HFFc6 (cell line): ENCODE measurements around the gene MCFD2. TPM values are rescaled to one million over a fixed set of nuclear protein-coding genes. Genes with fewer than 3 reads are reported as not detected.

Experiments
- DNase-seq: peaks from one replicate; pipeline ENCODE4 v3.0.0-alpha.2; 2018
- H3K27ac Mint-ChIP-seq: 2 replicates; pipeline ENCODE4 v1.8.0; 2020; ENCODE audit warnings: mild to moderate bottlenecking, mixed read lengths
- H3K27me3 Mint-ChIP-seq: 2 replicates; pipeline ENCODE4 v1.8.0; 2021; ENCODE audit warnings: mild to moderate bottlenecking, moderate library complexity, mixed read lengths; ENCODE audit not compliant: insufficient read depth
- H3K36me3 Mint-ChIP-seq: 2 replicates; pipeline ENCODE4 v1.8.0; 2021; ENCODE audit warnings: low read depth, mixed read lengths
- H3K4me1 Mint-ChIP-seq: 2 replicates; pipeline ENCODE4 v1.8.0; 2020; ENCODE audit warnings: low read depth, mixed read lengths
- H3K4me3 Mint-ChIP-seq: 2 replicates; pipeline ENCODE4 v1.8.0; 2020; ENCODE audit warnings: mild to moderate bottlenecking, moderate library complexity, mixed read lengths
- H3K9me3 Mint-ChIP-seq: 2 replicates; pipeline ENCODE4 v1.8.0; 2020; ENCODE audit warnings: mild to moderate bottlenecking, mixed read lengths
- CTCF ChIP-seq: fragments of 200-600 bp; sonication (generic); IDR thresholded peaks from 2 replicates; pipeline ENCODE4 v1.5.0; 2021; ENCODE audit warnings: antibody characterized with exemption, mild to moderate bottlenecking
- total RNA-seq, 6 experiments: library from RNA; stranded (reverse); fragmentation: NEBNext Ultra II Directional; extraction: Animal tissue kit (Norgen Biotek cat#: 25700); gene quantifications; 2 replicates in 1 of 6; 3 replicates in 5 of 6; pipeline ENCODE4 v1.2.3, GENCODE V29; 2021

Gene MCFD2
- total RNA-seq, 6 experiments from 2014 or later = 379 to 441 (median 410) TPM

DNA sequence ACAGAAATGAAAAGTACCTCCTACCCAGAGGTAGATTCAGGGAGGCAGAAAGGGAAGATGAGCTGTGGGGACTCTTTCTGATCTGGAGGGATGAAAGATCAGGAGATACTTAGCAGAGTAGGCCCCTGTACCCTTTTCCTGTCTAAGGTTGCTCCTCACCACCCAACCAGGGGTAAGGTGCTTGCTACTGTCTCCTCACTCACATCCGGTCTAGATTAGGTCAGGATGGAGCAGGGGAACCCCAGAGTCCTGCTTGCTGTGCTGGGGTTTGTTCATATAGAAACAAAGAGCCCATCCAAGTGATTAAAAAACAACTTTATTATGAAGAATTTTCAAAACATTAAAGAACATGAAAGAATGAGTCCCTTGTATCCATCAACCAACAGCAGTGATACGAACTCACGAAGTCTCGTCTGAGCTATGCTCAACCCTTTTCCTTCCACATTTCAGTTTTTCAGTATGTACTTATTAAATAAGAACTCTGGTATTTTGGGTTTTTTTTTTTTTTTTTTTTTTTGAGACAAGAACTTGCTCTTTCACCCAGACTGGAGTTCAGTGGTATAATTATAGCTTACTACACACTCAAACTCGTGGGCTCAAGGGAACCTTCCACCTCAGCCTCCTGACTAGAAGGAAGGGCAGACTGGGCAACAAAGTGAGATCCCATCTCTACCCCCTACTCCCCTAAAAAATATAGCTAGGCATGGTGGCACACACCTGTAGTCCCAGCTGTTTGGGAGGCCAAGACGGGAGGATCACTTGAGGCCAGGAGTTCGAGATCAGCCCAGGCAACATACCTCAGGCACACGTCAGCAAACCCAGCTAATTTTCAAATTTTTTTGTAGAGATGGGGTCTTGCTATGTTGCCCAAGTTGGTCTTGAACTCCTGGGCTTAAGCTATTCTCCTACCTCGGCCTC is 28.5 kb upstream of the MCFD2 start:
- no peak for DNase-seq
- peaks cover 6% of the 10 kb centered on the region for H3K27me3 Mint-ChIP-seq
- H3K27ac Mint-ChIP-seq = no peak overlapping the region
- TF ChIP-seq CTCF = no peak
- H3K9me3 Mint-ChIP-seq = no peaks in the 10 kb centered on the region
- H3K4me3 Mint-ChIP-seq = peak overlapping the region; percentile 98
- H3K4me1 Mint-ChIP-seq = peaks cover 36% of the 10 kb centered on the region
- peaks cover 31% of the 10 kb centered on the region for H3K36me3 Mint-ChIP-seq

DNA sequence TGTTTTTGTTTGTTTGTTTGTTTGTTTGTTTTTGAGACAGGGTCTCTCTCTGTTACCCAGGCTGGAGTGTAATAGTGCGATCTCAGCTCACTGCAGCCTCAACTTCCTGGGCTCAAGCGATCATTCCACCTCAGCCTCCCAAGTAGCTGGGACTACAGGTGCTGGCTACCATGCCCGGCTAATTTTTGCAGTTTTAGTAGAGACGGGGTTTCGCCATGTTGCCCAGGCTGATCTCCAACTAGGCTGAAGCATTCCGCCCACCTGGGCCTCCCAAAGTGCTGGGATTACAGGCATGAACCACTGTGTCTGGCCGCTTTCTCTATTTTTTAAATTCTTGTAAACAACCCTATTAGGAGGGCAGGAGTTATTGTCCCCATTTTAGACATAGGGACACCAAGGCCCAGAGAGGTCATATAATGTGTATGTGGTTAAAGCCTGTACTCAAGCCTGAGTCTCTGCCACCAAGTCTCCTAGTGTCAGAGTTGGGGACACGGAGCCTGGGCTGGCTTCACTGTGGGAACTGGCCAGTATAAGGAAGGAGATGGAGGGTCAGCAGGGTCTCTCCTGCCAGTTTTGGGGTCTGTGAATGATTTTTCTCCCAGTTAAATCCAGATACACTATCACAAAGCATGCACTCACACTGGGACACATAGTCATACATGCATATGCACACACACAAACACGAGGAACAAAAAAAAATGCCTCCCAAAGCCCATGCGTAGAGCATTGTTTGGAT is 27.5 kb upstream of the MCFD2 start:
- H3K27me3 Mint-ChIP-seq = peaks cover 6% of the 10 kb centered on the region
- H3K4me3 Mint-ChIP-seq = peak overlapping the region; percentile 98
- H3K9me3 Mint-ChIP-seq = no peaks in the 10 kb centered on the region
- peaks cover 31% of the 10 kb centered on the region for H3K36me3 Mint-ChIP-seq
- TF ChIP-seq CTCF = no peak
- peak overlapping the region; percentile 82; the same call in 1 of the 2 replicates for H3K27ac Mint-ChIP-seq
- peaks cover 42% of the 10 kb centered on the region for H3K4me1 Mint-ChIP-seq
- no peak for DNase-seq

- no peaks in the 10 kb centered on the region for H3K9me3 Mint-ChIP-seq
- H3K4me3 Mint-ChIP-seq = peak overlapping the region; percentile 98
- H3K4me1 Mint-ChIP-seq = peaks cover 51% of the 10 kb centered on the region
- TF ChIP-seq CTCF = no peak
- H3K27me3 Mint-ChIP-seq = peaks cover 6% of the 10 kb centered on the region
- H3K36me3 Mint-ChIP-seq = peaks cover 31% of the 10 kb centered on the region
- peak overlapping the region; percentile 82 for H3K27ac Mint-ChIP-seq
- no peak for DNase-seq
Measured at GRCh38 chr2:46942143-46942526, 26.5 kb upstream of the MCFD2 start.

GRCh38 chr2:46939626-46940359 is 24.2 kb upstream of the MCFD2 start:
- H3K27me3 Mint-ChIP-seq = peaks cover 6% of the 10 kb centered on the region
- no peak for TF ChIP-seq CTCF
- peaks cover 64% of the 10 kb centered on the region for H3K4me1 Mint-ChIP-seq
- peaks cover 21% of the 10 kb centered on the region for H3K36me3 Mint-ChIP-seq
- no peak for DNase-seq
- peak overlapping the region; percentile 97 for H3K27ac Mint-ChIP-seq
- no peaks in the 10 kb centered on the region for H3K9me3 Mint-ChIP-seq
- peak overlapping the region; percentile 87 for H3K4me3 Mint-ChIP-seq

- H3K9me3 Mint-ChIP-seq = no peaks in the 10 kb centered on the region
- no peak for DNase-seq
- 0 out of 2 replicates have a peak, but pooled peaks cover 9% of the 10 kb centered on the region for H3K36me3 Mint-ChIP-seq
- peak; percentile 70 for TF ChIP-seq CTCF
- peak overlapping the region; percentile 54; the same call in 1 of the 2 replicates for H3K4me3 Mint-ChIP-seq
- peaks cover 50% of the 10 kb centered on the region for H3K4me1 Mint-ChIP-seq
- peaks cover 6% of the 10 kb centered on the region for H3K27me3 Mint-ChIP-seq
- peak overlapping the region; percentile 67 for H3K27ac Mint-ChIP-seq
Measured at GRCh38 chr2:46937471-46937901, 21.9 kb upstream of the MCFD2 start.
